ENCODE data around the gene ZNF804A. TPM values are rescaled to one million over a fixed set of nuclear protein-coding genes. Genes with fewer than 3 reads are reported as not detected.
"Not testable (repeated sequence)": the region's sequence is repeated elsewhere in the genome, so short reads cannot be mapped to it uniquely, and the experiment has no call there.

The ZNF804A gene
- total RNA-seq, 1 experiment from 2014 or later: not detected

DNA sequence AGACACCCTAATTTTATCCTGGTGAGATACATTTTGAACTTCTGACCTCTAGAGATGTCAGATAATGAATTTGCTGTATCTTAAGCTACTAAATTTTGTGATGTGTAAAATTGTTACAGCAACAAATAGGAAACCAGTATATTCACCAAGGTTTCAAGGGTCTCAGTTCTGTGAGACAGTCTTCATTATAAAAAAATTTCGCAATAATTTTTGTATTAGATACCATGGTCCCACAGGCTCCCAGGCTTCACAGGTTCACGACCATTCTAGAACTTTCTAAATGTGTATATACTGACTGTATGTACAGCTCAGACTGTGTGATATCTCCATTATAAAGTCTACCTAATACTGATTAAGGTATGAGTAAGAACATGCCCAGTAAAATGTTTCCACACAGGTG is 181.4 kb downstream of the ZNF804A start:
- in situ Hi-C loops (cut with HindIII; ENCODE audit: low sequenced_read_pairs): no loop called here

DNA sequence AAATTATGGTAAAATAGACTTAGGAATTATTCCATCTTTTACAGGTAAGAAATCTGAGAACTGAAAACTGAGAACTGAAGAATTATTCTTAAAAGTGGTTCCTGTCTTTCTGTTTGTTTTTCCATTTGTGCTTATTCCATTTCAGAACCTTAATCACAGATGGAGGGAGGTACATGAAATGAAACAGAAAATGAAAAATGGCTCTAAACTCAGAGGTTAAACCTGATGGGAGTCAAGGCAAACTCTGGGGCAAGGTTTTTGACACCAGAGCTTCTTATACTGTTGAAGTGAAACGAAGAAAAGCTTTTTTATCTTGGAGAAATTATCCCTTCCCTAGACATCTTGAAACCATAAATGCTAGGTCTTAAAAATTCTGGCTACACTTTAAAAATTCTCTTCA is 182.1 kb downstream of the ZNF804A start:
- in situ Hi-C loops (cut with HindIII; ENCODE audit: low sequenced_read_pairs): no loop called here

More for the DNA sequence above, 181.4 kb downstream of the ZNF804A start:
- no peak for DNase-seq (ENCODE audit: low spot score)

DNA sequence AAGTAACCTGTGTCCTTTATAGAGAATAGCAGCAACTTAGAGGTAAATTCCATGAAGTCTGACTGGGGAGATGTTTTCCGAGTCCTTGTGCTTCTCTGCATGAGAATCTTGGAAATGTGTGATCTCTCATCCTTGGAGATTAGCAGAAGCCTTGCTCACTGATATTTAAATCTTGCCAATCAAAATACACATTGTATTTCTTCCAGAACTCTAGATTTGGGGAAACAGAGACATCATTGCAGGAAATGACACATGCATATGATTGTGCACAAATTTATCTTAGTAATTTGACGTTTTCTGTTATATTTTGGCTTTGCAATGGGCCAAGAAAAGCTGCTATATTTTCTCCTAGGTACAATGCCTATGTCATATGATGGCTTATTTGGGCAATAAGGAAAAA is 182.6 kb downstream of the ZNF804A start:
- no peak for DNase-seq (ENCODE audit: low spot score)
- in situ Hi-C loops (cut with HindIII; ENCODE audit: low sequenced_read_pairs): no loop called here

More for the DNA sequence above, 182.1 kb downstream of the ZNF804A start:
- DNase-seq (ENCODE audit: low spot score): no peak

DNA sequence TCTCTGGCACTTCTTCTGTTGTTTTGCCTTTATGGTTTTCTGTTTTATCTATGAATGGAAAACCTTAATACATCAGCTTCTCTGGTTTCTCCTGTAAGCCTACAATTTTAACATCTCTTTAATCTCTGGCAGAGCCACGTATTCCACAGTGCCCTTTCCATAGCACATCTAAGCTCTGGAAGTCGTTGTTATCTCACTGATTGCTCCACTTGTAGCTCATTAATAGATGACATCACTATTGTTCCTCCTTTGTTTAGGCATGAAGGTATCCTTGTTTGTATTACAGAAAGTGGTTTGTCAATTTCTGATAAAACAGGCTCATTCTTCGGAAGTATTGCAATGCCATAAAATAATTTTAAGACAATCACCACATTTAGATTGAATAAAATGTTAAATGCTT is 185.2 kb downstream of the ZNF804A start:
- in situ Hi-C loops (cut with HindIII; ENCODE audit: low sequenced_read_pairs): no loop called here
- DNase-seq (ENCODE audit: low spot score): no peak

DNA sequence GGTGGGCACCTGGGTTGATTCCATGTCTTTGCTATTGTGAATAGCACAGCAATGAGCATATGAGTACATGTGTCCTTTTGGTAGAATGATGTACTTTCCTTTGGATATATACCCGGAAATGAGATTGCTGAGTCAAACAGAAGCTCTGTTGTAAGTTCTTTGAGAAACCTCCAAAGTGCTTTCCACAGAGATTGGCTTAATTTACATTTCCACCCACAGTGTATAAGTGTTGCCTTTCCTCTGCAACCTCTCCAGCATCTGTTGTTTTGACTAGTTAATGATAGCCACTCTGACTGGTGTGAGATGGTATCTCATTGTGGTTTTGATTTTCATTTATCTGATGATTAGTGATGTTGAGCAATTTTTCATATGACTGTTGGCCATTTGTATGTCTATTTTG is 194.8 kb downstream of the ZNF804A start:
- DNase-seq (ENCODE audit: low spot score): no peak
- in situ Hi-C loops (cut with HindIII; ENCODE audit: low sequenced_read_pairs): no loop called here

DNA sequence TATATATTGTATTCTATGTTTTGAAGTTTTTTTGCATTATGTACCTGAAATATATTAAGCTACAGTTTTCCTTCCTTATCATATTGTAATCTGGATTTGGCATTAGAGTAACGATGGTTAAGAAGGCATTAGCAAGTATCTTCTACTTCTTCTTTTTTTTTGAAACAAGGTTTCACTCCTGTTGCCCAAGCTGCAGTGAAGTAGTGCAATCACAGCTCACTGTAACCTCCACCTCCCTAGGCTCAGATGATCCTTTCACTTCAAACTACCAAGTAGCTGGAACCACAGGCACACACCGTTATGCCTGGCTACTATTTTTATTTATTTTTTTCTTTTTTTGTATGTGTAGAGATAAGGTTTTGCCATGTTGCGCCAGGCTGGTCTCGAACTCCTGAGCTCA is 201.1 kb downstream of the ZNF804A start:
- no peak for DNase-seq (ENCODE audit: low spot score)
- in situ Hi-C loops (cut with HindIII; ENCODE audit: low sequenced_read_pairs): no loop called here

DNA sequence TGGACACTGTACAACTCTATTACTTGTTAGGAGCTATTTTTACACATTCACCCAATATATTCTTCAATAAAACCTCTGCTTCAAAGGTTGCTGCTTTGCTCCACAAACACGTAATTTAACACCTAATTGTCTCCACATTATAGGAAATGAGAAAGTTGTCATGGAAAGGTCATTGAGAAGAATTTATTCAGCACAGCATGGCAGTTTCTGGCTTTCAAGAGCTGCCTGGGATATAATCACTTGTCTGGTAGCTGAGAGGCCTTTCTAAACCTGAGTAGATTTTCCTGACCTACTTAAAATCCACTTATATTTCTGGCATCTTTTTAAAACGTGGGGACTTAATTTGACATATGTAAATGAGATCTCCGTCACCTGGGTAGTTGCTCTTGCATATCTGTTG is 216.1 kb downstream of the ZNF804A start:
- no peak for DNase-seq (ENCODE audit: low spot score)

DNA sequence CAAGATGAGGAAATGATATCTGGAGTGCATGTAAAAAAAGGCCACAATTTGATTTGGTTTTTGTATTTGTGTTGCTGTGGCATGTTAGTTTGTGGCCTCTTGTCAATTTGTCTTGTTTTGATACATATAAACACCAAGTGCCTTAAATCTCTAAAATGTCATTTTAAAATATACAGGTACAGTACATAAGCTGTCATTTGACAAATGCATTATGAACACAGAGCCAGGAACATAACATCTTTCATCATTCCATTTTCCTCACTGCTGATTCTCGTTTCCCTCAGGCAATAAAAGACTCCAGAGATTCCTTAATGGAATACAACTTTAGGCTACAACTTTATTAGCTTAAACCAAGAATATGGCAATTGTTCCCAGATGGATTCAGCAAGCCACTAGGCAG is 217.5 kb downstream of the ZNF804A start:
- no peak for DNase-seq (ENCODE audit: low spot score)
- in situ Hi-C loops (cut with HindIII; ENCODE audit: low sequenced_read_pairs): no loop called here

More for the DNA sequence above, 216.1 kb downstream of the ZNF804A start:
- in situ Hi-C loops (cut with HindIII; ENCODE audit: low sequenced_read_pairs): no loop called here

DNA sequence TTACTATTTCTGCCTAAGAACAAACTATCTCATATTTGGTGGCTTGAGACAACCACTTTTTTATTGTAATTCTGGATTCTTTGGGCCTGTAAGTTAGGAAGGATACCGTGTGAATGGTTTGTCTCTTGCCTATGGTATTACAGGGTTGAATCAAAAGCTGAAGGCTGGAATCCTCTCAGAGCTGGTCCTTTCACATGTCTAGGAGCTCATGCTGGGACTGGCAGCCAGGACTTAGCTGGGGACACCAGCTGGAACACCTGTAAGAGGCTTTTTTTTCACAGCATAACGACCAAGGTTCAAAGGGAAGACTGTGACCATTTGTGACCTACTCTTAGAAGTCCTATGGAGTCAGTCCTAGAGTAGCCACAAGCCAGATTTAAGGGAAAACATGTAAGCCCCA is 226.3 kb downstream of the ZNF804A start:
- DNase-seq (ENCODE audit: low spot score): no peak
- in situ Hi-C loops (cut with HindIII; ENCODE audit: low sequenced_read_pairs): no loop called here

DNA sequence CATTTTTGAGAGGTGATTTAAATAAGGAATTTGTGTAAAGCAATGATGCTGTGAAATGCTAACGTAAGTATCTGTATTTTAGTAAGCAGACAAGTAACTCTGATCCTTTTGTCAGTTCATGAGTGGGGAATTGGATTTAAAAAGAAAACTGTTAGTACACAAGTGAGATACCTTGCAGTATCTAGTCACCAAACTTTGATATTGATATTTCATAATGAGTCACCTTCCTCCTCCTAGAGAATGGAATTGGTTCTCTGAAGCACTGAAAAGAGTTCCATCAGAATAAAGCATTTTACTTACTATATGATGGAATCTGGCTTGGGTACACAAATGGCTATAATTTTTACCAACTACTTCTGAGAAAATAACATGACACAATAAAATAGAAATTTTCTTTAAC is 232.2 kb downstream of the ZNF804A start:
- in situ Hi-C loops (cut with HindIII; ENCODE audit: low sequenced_read_pairs): no loop called here
- no peak for DNase-seq (ENCODE audit: low spot score)

DNA sequence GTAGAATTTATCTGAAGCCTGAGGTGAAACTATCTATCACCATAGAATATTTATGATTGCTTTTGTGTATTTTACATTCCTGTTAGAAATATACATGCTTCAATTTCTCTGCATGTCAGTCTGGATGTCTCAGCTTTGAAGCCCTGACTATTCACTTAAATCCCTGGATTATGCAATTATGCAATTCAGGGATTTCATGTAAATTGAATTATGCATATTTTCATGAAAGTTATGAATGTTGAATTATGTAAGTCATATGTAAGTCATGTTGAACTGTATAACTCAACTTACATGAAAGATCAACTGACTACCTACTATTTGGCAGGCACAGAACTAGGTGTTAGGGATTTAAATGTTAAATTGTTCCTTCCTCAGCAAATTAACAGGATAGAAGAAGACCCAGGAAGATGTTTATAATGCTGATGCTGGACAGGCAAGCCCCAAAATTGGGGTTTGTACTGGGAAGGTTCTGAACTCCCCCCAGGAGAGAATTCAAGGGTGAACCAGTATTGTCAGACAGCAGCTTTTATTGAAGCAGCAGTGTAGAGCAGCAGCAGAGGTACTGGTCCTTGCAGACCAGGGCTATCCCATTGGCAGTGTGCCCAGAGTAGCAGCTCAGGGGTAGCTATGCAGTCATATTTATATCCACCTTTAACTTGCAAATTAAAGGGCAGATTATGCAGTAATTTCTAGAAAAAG is 236.5 kb downstream of the ZNF804A start:
- in situ Hi-C loops (cut with HindIII; ENCODE audit: low sequenced_read_pairs): no loop called here

DNA sequence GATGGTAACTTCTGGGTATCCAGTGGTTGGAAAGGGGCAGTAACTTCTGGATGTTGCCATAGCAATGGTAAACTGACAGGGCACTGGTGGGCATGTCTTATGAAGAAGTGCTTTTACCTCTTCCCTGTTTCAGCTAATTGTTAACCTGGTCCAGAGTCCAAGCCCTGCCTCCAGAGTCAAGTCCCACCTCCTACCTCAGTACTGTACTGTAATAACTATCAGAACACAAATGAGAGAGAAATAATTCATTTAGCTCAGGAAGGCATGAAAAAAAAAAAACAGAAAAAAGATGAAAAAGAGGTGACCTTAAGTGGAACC is 237.0 kb downstream of the ZNF804A start:
- DNase-seq (ENCODE audit: low spot score): no peak
- in situ Hi-C loops (cut with HindIII; ENCODE audit: low sequenced_read_pairs): no loop called here

More for the DNA sequence above, 236.5 kb downstream of the ZNF804A start:
- peak; percentile 27 for DNase-seq (ENCODE audit: low spot score)

DNA sequence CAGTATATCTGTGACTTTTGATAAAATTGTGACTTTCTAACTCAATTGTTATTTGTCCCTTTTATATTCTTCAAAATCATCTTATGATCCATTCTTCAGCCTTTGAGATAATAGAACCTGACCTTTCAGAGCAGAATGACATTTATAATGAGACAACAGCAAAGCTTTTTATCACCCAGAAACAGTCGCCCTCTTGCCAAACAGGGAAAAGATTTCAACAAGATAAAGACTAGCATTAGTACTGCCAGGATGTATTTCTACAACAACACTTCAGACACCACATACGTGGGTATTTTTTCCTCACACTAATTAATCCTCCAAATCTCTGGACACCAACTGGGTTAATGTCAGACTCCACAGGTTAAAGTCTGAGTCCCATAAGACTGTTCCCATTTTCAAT is 249.0 kb downstream of the ZNF804A start:
- DNase-seq (ENCODE audit: low spot score): no peak
- in situ Hi-C loops (cut with HindIII; ENCODE audit: low sequenced_read_pairs): no loop called here

DNA sequence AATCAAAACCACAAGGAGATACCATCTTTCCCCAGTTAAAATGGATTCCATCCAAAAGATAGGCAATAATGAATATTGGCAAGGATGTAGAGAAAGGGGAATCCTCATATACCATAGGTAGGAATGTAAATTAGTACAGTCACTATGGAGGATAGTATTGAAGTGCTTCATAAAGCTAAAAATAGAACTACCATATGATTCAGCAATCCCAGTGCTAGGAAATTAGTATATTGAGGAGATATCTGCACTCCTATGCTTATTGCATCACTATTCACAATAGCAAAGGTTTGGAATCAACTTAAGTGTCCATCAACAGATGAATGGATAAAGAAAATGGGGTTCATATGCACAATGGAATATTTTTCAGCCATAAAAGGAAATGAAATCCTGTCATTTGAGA is 251.2 kb downstream of the ZNF804A start:
- in situ Hi-C loops (cut with HindIII; ENCODE audit: low sequenced_read_pairs): no loop called here
- no peak for DNase-seq (ENCODE audit: low spot score)

DNA sequence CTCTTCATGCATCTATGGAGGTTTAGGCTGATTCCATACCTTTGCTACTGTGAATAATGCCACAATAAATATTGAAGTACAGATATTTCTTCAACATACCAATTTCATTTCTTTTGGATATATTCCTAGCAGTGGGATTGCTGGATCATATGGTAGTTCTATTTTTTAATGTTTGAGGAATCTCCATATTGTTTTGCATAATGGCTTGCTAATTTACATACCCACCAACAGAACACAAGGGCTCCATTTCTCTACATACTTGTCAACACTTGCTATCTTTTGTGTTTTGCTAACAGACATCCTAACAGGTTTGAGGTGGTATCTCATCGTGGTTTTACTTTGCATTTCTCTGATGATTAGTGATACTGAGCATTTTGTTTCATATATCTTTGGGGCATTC is 253.2 kb downstream of the ZNF804A start:
- in situ Hi-C loops (cut with HindIII; ENCODE audit: low sequenced_read_pairs): no loop called here

DNA sequence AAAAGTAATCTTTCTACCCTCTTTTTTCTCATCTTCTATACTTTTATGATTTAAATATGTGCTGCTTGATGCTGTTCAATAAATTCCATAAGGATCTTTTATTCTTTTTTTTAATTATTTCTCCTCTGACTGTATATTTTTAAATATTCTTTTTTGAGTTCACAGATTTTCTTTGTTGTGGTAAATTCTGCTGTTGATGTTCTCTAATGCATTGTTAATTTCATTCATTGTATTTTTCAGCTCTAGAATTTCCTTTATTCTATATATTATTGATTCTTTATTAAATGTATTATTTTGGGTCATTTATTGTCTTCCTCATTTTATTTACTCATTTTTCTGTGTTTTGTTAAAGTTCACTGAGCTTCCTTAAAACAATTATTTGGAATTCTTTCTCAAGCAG is 260.9 kb downstream of the ZNF804A start:
- no peak for DNase-seq (ENCODE audit: low spot score)
- in situ Hi-C loops (cut with HindIII; ENCODE audit: low sequenced_read_pairs): no loop called here

More for the DNA sequence above, 253.2 kb downstream of the ZNF804A start:
- no peak for DNase-seq (ENCODE audit: low spot score)

DNA sequence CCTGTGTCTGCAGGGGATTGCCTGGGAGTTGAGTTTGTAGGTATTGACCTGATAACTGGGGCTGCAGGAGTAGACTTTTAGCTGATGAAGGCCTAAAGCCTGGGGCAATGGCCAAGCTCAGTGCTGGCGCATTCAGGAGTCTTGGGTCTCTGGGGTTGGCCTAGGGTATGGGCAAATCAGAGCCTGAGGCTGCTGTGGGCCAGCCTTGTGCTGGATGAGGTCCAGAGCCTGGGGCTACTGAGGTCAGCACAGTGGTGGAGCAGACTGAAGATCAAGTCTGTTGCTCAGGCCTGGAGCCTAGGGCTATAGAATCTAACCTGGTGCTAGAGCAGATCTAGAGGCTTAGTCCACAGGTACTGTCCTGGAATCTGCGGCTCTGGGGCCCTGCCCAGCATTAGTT is 262.4 kb downstream of the ZNF804A start:
- in situ Hi-C loops (cut with HindIII; ENCODE audit: low sequenced_read_pairs): no loop called here
- DNase-seq (ENCODE audit: low spot score): no peak

DNA sequence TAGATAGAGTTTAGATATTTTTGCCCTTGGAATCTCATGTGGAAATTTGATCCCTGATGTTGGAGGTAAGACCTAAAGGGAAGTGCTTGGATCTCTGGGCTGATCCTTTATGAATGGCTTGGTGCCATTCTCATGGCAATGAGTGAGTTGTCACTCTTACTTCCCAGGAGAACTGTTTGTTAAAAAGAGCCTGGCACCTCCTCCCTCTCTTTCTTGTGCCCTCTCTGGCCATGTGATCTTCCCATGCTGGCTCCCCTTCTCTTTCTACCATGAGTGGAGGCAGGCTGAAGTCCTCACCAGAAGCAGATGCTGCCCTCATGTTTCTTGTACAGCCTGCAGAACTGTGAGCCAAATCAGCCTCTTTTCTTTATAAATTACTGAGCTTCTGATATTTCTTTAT is 276.9 kb downstream of the ZNF804A start:
- in situ Hi-C loops (cut with HindIII; ENCODE audit: low sequenced_read_pairs): no loop called here

DNA sequence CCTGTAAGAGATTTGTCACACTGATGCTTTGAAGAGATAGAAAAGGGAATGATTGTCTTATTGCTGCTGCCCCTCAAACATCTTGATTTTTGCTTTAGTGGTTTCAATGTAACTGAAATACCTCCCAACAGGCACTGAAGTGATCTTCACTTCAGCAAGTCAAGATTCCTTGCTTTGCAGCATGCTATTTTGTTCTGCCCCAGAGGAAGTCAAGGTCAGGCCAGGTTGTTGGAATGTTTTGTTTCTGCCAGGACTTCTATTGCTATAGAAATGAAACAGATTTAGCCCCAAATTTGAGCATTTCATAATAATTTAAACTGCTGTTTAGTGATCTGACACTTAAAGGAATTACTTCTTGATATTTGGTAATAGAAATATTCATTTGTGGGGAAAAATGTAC is 277.6 kb downstream of the ZNF804A start:
- in situ Hi-C loops (cut with HindIII; ENCODE audit: low sequenced_read_pairs): no loop called here
- DNase-seq (ENCODE audit: low spot score): no peak

More for the DNA sequence above, 276.9 kb downstream of the ZNF804A start:
- no peak for DNase-seq (ENCODE audit: low spot score)

DNA sequence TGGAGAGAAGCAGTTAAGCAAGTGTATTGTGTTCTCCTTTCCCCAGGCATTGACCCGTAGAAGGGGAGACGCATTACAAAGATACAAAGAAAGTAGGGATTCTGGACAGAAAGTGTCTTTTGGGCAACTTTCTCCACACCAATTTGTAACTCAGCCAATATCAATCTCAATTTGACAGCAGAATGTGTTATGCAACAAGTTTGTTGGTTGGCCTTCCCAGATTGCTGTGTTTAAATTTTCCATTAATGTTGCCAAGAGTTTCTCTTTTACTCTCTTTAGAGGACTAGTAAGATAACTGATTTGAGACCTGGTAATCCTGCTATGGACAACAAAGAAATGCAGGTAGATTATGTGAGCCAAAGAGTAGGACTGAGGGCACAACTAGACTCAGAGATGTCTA is 279.6 kb downstream of the ZNF804A start:
- no peak for DNase-seq (ENCODE audit: low spot score)
- in situ Hi-C loops (cut with HindIII; ENCODE audit: low sequenced_read_pairs): no loop called here

DNA sequence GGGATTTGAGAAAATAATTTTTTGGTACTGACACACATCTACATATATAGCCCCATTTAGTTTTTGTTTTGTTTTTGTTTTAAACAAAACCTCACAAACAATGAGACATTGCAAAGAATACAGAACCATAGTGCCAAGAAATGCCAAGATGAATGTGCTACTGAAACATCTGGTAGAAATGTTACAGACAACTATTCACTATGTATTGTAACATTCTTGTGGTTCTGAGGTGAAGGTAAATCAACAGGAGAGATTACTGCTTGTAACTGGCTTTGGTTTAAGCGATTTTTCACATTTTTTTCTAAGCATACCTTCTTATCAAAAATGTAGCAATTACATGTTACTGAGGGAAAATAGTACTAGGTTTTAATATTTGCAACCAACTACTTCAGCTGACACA is 281.3 kb downstream of the ZNF804A start:
- DNase-seq (ENCODE audit: low spot score): no peak

DNA sequence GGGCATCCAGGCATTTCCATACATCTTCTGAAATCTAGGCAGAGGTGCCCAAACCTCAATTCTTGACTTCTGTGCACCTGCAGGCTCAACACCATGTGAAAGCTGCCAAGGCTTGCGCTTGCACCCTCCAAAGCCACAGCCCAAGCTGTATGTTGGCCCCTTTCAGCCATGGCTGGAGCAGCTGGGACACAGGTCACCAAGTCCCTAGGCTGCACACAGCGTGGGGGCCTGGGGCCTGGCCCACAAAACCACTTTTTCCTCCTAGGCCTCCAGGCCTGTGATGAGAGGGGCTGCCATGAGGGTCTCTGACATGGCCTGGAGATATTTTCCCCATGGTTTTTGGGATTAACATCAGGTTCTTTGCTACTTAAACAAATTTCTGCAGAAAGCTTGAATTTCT is 288.3 kb downstream of the ZNF804A start:
- in situ Hi-C loops (cut with HindIII; ENCODE audit: low sequenced_read_pairs); DNase-seq (ENCODE audit: low spot score): not testable (repeated sequence)

More for the DNA sequence above, 281.3 kb downstream of the ZNF804A start:
- in situ Hi-C loops (cut with HindIII; ENCODE audit: low sequenced_read_pairs): no loop called here

All from G401 (cell line).